ENCODE measurements around the gene PRSS50. TPM values are rescaled to one million over a fixed set of nuclear protein-coding genes. Genes with fewer than 3 reads are reported as not detected.

Gene PRSS50
- polyA plus RNA-seq, 1 experiment: not detected

GRCh38 chr3:46668591-46668990 lies 49.1 kb downstream of the PRSS50 start:
- CTCF ChIA-PET: interaction anchor here (0.5 kb wide), 1 partner anchor 572 kb away, joined by 3 read pairs; no protein-coding TSS in a partner anchor
- no peak overlapping the region for H3K4me3 ChIP-seq (ENCODE audit: low read depth, low read length)
- DNase-seq (ENCODE audit: low read depth): no peak
- H3K36me3 ChIP-seq (ENCODE audit: control insufficient read depth, insufficient read depth, low read length): no peaks in the 10 kb centered on the region
- no peaks in the 10 kb centered on the region; the same call in 1 of the 2 replicates for H3K27me3 ChIP-seq (ENCODE audit: control insufficient read depth, insufficient read depth, low read length)
- POLR2A ChIA-PET: no interaction called here
- no peak for TF ChIP-seq CTCF (IDR thresholded peaks at IDR 0.05; ENCODE audit: insufficient read depth, low read depth, low read length)

DNA sequence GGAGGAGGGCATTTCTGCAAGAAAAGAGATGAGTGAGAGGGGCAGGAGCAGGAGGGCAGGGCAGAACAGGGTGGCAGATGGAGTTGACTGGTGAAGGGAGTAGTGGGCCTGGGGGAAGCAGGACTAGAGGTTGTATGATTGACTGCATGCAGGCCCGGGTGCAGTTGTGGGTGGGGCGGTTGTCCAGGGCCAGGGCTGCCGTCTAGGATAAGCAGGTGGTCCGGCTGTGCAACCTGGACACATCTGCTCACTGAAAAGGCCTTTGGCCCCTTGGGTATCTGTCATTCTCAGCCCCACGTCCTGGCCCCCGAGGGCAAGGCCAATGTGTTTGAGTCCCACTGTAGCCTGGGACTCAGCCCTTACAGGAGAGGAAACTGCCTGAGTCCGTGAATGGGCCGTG lies 49.6 kb downstream of the PRSS50 start:
- ChIA-PET CTCF (interaction anchor here (0.5 kb wide), 1 partner anchor 573 kb away, joined by 3 read pairs; no protein-coding TSS in a partner anchor), POLR2A (no interaction called here)
- Histone ChIP-seq H3K27me3 (ENCODE audit: control insufficient read depth, insufficient read depth, low read length) (no peaks in the 10 kb centered on the region; the same call in 1 of the 2 replicates), H3K36me3 (ENCODE audit: control insufficient read depth, insufficient read depth, low read length) (no peaks in the 10 kb centered on the region), H3K4me3 (ENCODE audit: low read depth, low read length) (no peak overlapping the region)
- TF ChIP-seq CTCF (IDR thresholded peaks at IDR 0.05; ENCODE audit: insufficient read depth, low read depth, low read length): no peak
- DNase-seq (ENCODE audit: low read depth): no peak

DNA sequence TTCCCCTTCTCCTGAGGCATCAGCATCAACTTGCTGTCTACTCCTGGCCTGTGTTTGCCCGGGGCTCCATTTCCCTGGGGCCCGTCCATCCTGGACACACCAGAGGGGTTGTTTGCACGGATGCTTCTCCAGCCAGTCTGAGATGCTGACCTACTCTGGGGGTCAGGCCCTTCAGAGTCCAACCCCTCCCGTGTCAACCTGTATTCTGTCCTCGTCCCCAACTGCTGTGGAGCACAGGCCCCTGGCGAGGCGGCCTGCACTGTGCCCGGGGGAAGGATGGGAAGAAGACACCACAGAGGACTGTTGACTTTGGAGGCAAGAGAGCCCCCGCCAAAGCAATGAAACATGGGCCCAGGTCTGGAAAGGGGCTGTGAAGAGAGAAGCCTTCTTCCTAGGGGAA lies 50.0 kb downstream of the PRSS50 start:
- ChIA-PET CTCF (no interaction called here), POLR2A (no interaction called here)
- no peak for DNase-seq (ENCODE audit: low read depth)
- Histone ChIP-seq H3K27me3 (ENCODE audit: control insufficient read depth, insufficient read depth, low read length) (no peaks in the 10 kb centered on the region; the same call in 1 of the 2 replicates), H3K4me3 (ENCODE audit: low read depth, low read length) (no peak overlapping the region), H3K36me3 (ENCODE audit: control insufficient read depth, insufficient read depth, low read length) (no peaks in the 10 kb centered on the region)
- TF ChIP-seq CTCF (IDR thresholded peaks at IDR 0.05; ENCODE audit: insufficient read depth, low read depth, low read length): no peak

DNA sequence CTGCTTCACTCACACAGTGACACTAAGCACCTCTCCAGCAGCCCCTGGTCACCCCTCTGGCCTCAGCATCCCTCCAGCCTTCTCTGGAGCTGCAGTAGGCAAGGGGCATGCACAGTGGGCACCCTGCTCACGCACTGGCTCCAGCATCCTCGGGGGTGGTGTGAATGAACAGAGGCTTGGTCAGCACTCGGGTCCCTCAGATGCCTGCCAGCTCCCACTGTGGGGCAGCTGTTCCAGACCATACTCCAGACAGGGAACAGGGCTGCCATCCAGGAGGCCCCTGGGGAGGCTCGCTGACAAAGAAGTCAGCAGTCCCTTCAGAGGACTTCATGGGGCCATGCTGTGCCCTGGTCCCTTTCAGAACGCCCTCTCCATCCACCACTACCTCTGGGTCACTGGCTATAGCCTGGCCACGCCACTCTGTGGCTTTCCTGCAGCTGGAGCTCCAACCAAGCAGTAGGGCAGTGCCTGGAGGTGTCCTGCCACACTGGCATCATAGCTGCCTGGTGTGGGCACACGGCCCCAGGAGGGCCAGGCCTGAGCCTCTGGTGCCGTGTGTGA lies 50.5 kb downstream of the PRSS50 start:
- ChIA-PET CTCF (no interaction called here), POLR2A (no interaction called here)
- Histone ChIP-seq H3K27me3 (ENCODE audit: control insufficient read depth, insufficient read depth, low read length) (no peaks in the 10 kb centered on the region; the same call in 1 of the 2 replicates), H3K36me3 (ENCODE audit: control insufficient read depth, insufficient read depth, low read length) (no peaks in the 10 kb centered on the region), H3K4me3 (ENCODE audit: low read depth, low read length) (no peak overlapping the region)
- no peak for DNase-seq (ENCODE audit: low read depth)
- no peak for TF ChIP-seq CTCF (IDR thresholded peaks at IDR 0.05; ENCODE audit: insufficient read depth, low read depth, low read length)

- Histone ChIP-seq H3K27me3 (ENCODE audit: control insufficient read depth, insufficient read depth, low read length) (no peaks in the 10 kb centered on the region; the same call in 1 of the 2 replicates), H3K36me3 (ENCODE audit: control insufficient read depth, insufficient read depth, low read length) (no peaks in the 10 kb centered on the region), H3K4me3 (ENCODE audit: low read depth, low read length) (no peak overlapping the region)
- ChIA-PET CTCF (interaction anchor here (1.2 kb wide), 1 partner anchor 33 kb away, joined by 4 read pairs; no protein-coding TSS in a partner anchor), POLR2A (no interaction called here)
- no peak for DNase-seq (ENCODE audit: low read depth)
- no peak for TF ChIP-seq CTCF (IDR thresholded peaks at IDR 0.05; ENCODE audit: insufficient read depth, low read depth, low read length)
Measured at GRCh38 chr3:46666453-46666845, 51.2 kb downstream of the PRSS50 start.
